GM12865 (cell line): Measurements from ENCODE around the gene CCDC107.
"Not testable (repeated sequence)": the region's sequence is repeated elsewhere in the genome, so short reads cannot be mapped to it uniquely, and the experiment has no call there.

Experiments
- DNase-seq: peaks from one replicate; pipeline ENCODE4 v3.0.0; 2010; ENCODE audit warnings: low read depth
- H3K4me3 ChIP-seq: 2 replicates; pipeline ENCODE4 v1.5.1; 2011; ENCODE audit warnings: mild to moderate bottlenecking, low read depth, low read length, control low read depth
- CTCF ChIP-seq: IDR thresholded peaks from 2 replicates; pipeline ENCODE4 v1.5.1; 2011; ENCODE audit warnings: low read length, control low read depth, low read depth, inconsistent platforms; ENCODE audit not compliant: insufficient read depth; ENCODE audit errors: missing control alignments

The CCDC107 gene

GRCh38 chr9:35658137-35658967 is at the start of gene CCDC107:
Gene CCDC107, plus strand, starts transcription at chr9:35658292. Its CDS starts 88 bp downstream, at chr9:35658380.
- H3K4me3 ChIP-seq, result peak within 1 kb of the TSS; percentile 89
- DNase-seq, result peak; percentile 93
- peak; percentile 80 for TF ChIP-seq CTCF

- no peak for TF ChIP-seq CTCF
- no peak overlapping the region for H3K4me3 ChIP-seq
- no peak for DNase-seq
Measured at GRCh38 chr9:35609001-35609819, 48.9 kb upstream of the CCDC107 start.

- DNase-seq, result no peak
- no peak for TF ChIP-seq CTCF
- H3K4me3 ChIP-seq, result no peak overlapping the region
Measured at GRCh38 chr9:35609820-35610163, 48.3 kb upstream of the CCDC107 start.

- no peak overlapping the region for H3K4me3 ChIP-seq
- DNase-seq, result peak; percentile 67
- TF ChIP-seq CTCF, result peak; percentile 79
Measured at GRCh38 chr9:35611230-35611797, 46.8 kb upstream of the CCDC107 start.

- not testable (repeated sequence) for DNase-seq, H3K4me3 ChIP-seq
Measured at GRCh38 chr9:35612066-35612465, 46.0 kb upstream of the CCDC107 start.

GRCh38 chr9:35612843-35613242 is 45.2 kb upstream of the CCDC107 start:
- no peak for DNase-seq
- TF ChIP-seq CTCF, result no peak
- no peak overlapping the region for H3K4me3 ChIP-seq
